Psoas muscle (tissue), 8 donors: Measurements from ENCODE around the gene SRMS. TPM values are rescaled to one million over a fixed set of nuclear protein-coding genes. Genes with fewer than 3 reads are reported as not detected.

ENCODE experiments used
- ATAC-seq, 4 donors: fragments of 200-7000 bp; cut with Tn5 transposase; one replicate each; pipeline ENCODE4 v1.9.1; 2020; ENCODE audit warnings: moderate library complexity in 3 of 4, mild to moderate bottlenecking in 2 of 4
- DNase-seq, 2 donors: peaks; one replicate each; pipeline ENCODE4 v3.0.0-alpha.2; 2020
- H3K27ac ChIP-seq: fragments of 200-600 bp; one replicate; pipeline ENCODE4 v1.8.0; 2022
- H3K27me3 ChIP-seq, 3 donors: fragments of 200-600 bp in 1 of 3; one replicate each; pipeline versions ENCODE4 v1.6.1 to v1.8.0; 2013 to 2022; ENCODE audit warnings: low read length in 2 of 3, mild to moderate bottlenecking in 2 of 3, moderate library complexity in 1 of 3; ENCODE audit not compliant: insufficient read depth in 3 of 3
- H3K36me3 ChIP-seq, 2 donors: fragments of 200-600 bp in 1 of 2; one replicate each; pipeline versions ENCODE4 v1.6.1 to v1.8.0; 2013 to 2022; ENCODE audit warnings: low read depth in 1 of 2, mild to moderate bottlenecking in 1 of 2, moderate library complexity in 1 of 2; ENCODE audit not compliant: insufficient read depth in 1 of 2
- H3K4me1 ChIP-seq: fragments of 200-600 bp; one replicate; pipeline ENCODE4 v1.8.0; 2022
- H3K4me3 ChIP-seq: fragments of 200-600 bp; one replicate; pipeline ENCODE4 v1.8.0; 2022; ENCODE audit warnings: mild to moderate bottlenecking
- H3K9me3 ChIP-seq: fragments of 200-600 bp; one replicate; pipeline ENCODE4 v1.8.0; 2022
- WGBS, 3 donors: extraction: QIAGEN DNeasy Blood & Tissue Kit; methylation state at CpG; one replicate each; pipeline versions ENCODE4 v1.1.6 to v1.1.7; 2013; 5-methylcytosine and 5-hydroxymethylcytosine counted together
- intact Hi-C, 2 donors: fragments of 100-400 bp; cut with DNase I; formaldehyde crosslinking; loops; one replicate each; pipeline versions ENCODE4 v1.11.0 to v1.14.2; 2022
- polyA plus RNA-seq, 3 donors: library from polyadenylated mRNA; stranded (reverse); fragments of 200-250 nt; gene quantifications; one replicate each; pipeline ENCODE4 v1.2.3, GENCODE V29; 2013
- total RNA-seq, 4 donors: library from RNA; stranded (reverse); fragmentation: NEBNext Ultra II Directional in 2 of 4; extraction: Animal tissue kit (Norgen Biotek cat#: 25700) in 2 of 4; gene quantifications; one replicate each; pipeline versions ENCODE4 v1.2.1 to v1.2.4, GENCODE V29; 2021 to 2023
- TF ChIP-seq, protein P1 (sequence below): fragments of 200-600 bp; IDR thresholded peaks from one replicate; pipeline ENCODE4 v1.8.0; 2022; ENCODE audit warnings: antibody characterized with exemption
- donor health status: healthy with polysubstance abuse.
- donor health status: DM: no; HTN: no; CAD: no; lungs with moderate emphysema.
- donor health status: Bipolar disorder and iron deficiency.
- donor health status: healthy.
- donor health status: DM: yes; HTN: yes; CAD: no.
- donor health status: DM: no; HTN: no; CAD: no.
- donor health status: DM: no; HTN: no; CAD: no.
- donor health status: DM: yes; HTN: yes; CAD: no.

SRMS gene
- total and polyA plus RNA-seq, 7 donors = not detected

DNA sequence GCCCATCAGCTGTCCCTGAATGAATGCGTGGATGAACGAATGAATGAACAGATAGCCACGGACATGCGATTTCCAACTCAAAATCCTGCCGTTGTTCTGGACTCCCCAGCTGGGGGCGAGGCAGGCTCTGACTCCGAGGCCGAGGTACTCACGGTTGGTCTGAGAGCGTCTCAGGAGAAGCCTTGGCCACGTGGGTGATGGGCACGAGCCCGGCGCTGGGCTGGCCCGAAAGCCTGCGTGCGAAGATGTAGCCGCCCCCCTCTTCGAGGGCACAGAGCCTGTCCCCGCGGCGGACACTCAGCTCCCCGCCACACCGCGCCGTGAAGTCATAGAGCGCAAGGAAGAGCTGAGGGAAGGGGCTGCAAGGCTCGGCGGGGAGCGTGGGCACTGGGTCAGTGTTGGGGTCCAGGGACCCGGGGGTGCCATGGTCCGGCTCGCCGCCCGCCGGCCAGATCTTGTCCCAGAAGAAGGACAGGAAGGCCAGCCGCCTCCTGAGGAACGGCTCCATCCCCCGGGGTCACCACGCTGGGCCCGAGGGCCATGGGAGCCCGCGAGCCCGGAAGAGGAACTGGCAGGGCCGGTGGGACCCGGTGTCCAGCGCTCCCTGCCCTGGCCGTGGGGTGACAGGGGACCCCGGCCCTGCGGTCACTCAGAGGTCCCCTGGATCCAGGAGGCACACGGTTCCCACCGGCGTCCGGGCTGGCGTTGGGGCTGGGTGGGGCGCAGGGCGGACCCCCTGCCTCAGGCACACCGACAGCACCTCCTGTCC lies 409 bp downstream of the SRMS start:
- Histone ChIP-seq H3K4me1 (no peaks in the 10 kb centered on the region), H3K27ac (no peak overlapping the region), H3K27me3 (peaks cover 0 to 66% (median 25%) of the 10 kb centered on the region in 3 donors), H3K36me3 (no peaks in the 10 kb centered on the region), H3K9me3 (no peaks in the 10 kb centered on the region), H3K4me3 (no peak overlapping the region)
- DNase-seq (no peak), ATAC-seq (no peak)
- intact Hi-C loops = no loop called here
- TF ChIP-seq, protein P1, sequence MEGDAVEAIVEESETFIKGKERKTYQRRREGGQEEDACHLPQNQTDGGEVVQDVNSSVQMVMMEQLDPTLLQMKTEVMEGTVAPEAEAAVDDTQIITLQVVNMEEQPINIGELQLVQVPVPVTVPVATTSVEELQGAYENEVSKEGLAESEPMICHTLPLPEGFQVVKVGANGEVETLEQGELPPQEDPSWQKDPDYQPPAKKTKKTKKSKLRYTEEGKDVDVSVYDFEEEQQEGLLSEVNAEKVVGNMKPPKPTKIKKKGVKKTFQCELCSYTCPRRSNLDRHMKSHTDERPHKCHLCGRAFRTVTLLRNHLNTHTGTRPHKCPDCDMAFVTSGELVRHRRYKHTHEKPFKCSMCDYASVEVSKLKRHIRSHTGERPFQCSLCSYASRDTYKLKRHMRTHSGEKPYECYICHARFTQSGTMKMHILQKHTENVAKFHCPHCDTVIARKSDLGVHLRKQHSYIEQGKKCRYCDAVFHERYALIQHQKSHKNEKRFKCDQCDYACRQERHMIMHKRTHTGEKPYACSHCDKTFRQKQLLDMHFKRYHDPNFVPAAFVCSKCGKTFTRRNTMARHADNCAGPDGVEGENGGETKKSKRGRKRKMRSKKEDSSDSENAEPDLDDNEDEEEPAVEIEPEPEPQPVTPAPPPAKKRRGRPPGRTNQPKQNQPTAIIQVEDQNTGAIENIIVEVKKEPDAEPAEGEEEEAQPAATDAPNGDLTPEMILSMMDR = no peak
- WGBS, 3 donors = 37 to 53% (median 43%) methylated on average over 44 to 58 of the region's 58 CpGs

GRCh38 chr20:63546256-63546955 lies 1.1 kb downstream of the SRMS start:
- ATAC-seq (no peak), DNase-seq (no peak)
- TF ChIP-seq, protein P1 = no peak
- intact Hi-C loops = no loop called here
- no peaks in the 10 kb centered on the region for H3K9me3 ChIP-seq
- H3K36me3 ChIP-seq = no peaks in the 10 kb centered on the region
- H3K4me1 ChIP-seq = no peaks in the 10 kb centered on the region
- WGBS, 3 donors = 53 to 68% (median 59%) methylated on average over 18 to 20 of the region's 20 CpGs
- no peak overlapping the region for H3K4me3 ChIP-seq
- peaks cover 0 to 61% (median 23%) of the 10 kb centered on the region in 3 donors for H3K27me3 ChIP-seq
- H3K27ac ChIP-seq = no peak overlapping the region

GRCh38 chr20:63545814-63546213 lies 1.7 kb downstream of the SRMS start:
- Histone ChIP-seq H3K4me1 (no peaks in the 10 kb centered on the region), H3K9me3 (no peaks in the 10 kb centered on the region), H3K4me3 (no peak overlapping the region), H3K36me3 (no peaks in the 10 kb centered on the region), H3K27ac (no peak overlapping the region), H3K27me3 (peaks cover 0 to 56% (median 18%) of the 10 kb centered on the region in 3 donors)
- no peak for DNase-seq
- ATAC-seq = no peak
- WGBS, 3 donors = 52 to 63% (median 63%) methylated on average over 6 of the region's 6 CpGs
- TF ChIP-seq, protein P1 = no peak
- intact Hi-C loops = no loop called here

DNA sequence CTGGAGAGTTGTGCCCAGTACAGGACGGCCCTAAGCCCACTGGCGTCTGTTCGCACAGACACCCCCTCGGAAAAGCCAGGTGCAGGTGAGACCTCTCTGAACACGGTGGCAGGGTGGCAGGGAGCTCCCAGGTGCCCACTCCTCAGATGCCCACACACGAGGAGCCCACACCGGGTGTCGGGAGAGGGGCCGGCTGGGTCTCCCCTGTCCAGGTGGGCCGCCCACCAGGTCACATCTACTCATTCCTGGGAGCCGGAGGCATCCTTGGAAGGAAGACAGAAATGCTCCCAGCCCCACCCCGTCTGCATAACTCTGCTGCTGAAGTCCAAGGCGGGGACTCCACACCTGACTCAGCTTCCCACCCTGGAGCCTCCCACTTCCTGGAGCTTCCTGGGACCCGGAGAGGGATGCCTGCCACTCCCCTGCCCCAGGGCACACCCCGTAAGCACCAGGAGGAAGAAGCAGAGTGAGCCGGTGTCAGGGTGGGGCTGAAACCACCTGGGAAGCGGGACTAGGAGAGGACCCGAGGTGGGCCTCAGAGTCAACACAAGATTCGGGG lies 2.5 kb downstream of the SRMS start:
- ATAC-seq = no peak
- Histone ChIP-seq H3K27ac (no peak overlapping the region), H3K4me1 (no peaks in the 10 kb centered on the region), H3K9me3 (no peaks in the 10 kb centered on the region), H3K27me3 (peaks cover 0 to 49% (median 16%) of the 10 kb centered on the region in 3 donors), H3K4me3 (no peak overlapping the region), H3K36me3 (no peaks in the 10 kb centered on the region)
- 64 to 72% (median 71%) methylated on average over 18 to 19 of the region's 19 CpGs for WGBS, 3 donors
- intact Hi-C loops = no loop called here
- TF ChIP-seq, protein P1 = no peak
- DNase-seq = no peak
